GM18858 (cell line): Measurements from ENCODE around the gene SPR.

Source experiments
- ATAC-seq: cut with Tn5 transposase; IDR thresholded peaks from one replicate; pipeline ENCODE4 v1.9.1; 2021; ENCODE audit not compliant: unreplicated experiment

Gene SPR

GRCh38 chr2:72931280-72931910 lies 44.2 kb downstream of the SPR start:
- no peak for ATAC-seq

DNA sequence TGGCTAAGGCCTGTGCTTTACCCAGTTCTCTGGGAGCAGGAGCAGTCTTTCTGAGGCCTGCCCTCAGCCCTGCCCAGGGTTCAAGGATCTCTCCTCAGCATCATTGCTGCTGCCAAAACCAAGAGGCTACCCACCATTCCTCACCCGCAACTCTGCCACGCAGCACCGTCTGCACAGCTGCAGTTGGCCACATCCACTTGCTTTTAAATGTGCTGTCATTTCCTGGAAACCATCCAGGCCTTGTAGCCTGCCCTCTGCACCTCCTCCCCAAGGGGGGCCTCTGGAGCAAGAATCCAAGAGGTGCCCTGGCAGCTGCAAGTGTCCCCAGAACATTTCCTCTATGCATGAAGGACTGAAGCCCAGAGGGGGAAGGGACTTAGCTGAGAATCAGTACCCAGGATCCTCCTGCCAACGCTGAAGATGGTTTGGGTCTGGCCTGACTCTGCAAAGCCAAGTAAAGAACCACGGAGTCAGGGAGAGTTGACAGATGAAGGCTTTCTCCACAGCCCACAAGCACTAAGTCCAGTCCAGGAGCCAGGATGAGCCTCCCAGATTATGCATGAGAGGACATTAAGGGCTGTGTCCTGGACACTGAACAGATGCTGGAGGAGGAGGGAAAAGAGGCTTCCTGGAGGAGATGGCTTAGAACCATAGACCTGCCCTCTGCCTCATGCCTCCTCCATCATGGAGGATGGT lies 45.0 kb downstream of the SPR start:
- ATAC-seq = no peak

DNA sequence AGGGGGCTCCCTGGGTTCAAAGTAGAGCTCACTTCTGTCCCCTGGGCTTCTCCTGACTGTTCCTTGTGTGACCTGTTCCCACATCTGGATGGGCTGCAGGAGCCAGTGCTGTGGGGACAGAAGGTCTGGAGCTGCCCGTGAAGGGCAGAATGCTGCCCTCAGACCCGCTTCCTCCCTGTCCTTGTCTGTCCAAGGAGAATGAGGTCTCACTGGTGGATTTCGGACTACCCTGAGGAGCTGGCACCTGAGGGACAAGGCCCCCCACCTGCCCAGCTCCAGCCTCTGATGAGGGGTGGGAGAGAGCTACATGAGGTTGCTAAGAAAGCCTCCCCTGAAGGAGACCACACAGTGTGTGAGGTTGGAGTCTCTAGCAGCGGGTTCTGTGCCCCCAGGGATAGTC lies 45.6 kb downstream of the SPR start:
- no peak for ATAC-seq

DNA sequence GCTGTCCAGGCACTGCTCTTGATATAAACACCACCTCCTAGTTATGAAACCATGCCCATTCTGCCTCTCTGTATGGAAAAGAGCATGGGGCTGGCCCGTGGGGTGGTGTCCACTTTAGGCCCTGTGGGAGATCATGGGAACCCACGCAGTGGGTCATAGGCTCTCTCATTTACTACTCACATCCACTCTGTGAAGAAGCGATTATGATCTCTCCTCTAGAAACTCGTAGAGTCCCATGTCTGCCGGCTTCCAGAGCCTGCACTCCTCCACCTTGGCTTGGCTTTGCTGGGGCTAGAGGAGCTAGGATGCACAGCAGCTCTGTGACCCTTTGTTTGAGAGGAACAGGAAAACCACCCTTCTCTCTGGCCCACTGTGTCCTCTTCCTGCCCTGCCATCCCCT lies 46.0 kb downstream of the SPR start:
- no peak for ATAC-seq

GRCh38 chr2:72933646-72934151 lies 46.5 kb downstream of the SPR start:
- ATAC-seq = no peak

DNA sequence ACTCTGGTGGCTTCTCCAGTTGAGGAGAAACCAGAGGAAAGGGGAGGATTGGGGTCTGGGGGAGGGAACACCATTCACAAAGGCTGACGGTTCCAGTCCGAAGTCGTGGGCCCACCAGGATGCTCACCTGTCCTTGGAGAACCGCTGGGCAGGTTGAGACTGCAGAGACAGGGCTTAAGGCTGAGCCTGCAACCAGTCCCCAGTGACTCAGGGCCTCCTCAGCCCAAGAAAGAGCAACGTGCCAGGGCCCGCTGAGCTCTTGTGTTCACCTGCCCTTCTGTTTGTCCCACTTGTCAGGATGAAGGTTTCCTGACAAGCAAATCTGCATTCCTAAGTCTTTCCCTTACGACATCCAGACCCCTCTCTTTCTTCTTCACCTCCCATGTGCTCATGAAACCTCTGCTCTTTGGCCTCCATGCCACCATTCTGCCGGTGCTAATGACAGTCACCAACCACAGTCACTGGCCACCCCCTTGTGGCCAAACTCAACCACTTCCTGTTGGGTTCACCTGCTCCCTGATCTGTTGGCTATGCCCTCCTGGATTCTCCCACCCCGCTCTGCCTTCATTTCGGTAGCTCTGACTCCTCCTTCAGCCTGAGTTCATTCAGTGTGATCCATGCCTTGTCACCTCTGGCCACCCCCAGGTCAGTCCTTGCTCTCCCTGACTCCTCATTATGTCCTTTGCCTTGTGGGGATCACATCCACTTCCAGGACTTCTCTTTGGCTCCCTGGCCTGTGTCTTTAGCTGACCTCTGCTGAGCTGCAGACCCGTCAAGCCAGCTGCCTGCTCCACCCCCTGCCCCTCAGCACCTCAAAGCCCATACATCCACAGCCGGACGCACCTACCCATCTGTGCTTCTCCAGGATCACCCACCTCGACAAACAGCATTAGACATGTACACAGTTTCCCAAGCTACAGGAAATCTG lies 47.7 kb downstream of the SPR start:
- ATAC-seq = peak; percentile 71

DNA sequence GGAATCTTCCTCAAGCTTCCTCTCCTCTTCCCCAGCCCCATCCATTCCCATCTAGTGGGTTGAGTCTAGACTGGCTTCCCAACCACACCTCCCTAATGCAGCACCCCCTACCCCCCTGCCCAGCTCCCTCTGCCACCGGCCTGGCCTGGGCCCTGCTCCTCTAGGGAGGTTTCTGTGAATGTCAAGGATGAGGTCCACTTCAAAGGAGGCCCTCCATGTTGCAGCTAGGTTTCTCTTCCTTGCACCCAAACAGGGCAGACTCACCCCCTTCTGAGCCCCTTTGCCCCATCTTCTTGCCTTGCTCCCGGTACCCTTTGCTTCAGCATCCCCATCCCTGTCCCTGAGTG lies 48.4 kb downstream of the SPR start:
- no peak for ATAC-seq

DNA sequence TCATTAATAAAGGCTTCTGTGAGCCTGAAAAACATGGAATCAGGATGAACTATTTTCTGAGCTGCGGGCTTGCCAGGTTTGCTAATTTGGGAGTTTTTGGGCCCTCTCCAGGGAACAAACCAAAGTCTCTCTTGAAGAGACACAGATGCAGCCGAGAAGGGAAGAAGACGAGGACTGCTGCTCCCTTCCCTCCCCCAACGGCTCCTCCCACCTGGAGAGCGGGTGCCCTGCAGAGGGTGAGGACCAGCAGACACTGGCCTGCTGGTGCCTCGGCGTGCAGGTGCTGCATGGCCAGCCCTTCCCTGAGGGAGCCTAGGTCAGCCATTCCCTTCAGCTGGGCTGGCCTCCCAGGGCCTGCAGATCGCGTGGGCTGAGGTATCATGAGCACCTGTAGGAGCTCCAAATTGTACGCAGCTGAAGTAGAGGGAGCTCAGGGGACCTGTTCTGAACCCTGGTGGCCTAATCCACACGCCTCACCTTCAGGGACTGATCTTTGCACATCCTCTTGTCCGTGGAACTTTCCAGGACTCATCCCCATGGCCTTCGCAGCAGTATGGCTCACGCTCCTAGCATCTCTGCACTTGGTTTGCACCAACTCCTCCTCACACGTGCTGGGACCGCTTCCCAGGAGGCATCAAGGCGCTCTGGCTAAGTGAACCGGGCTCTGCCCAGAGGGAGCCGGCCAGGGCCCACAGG lies 49.6 kb downstream of the SPR start:
- no peak for ATAC-seq

GRCh38 chr2:72937356-72937669 lies 50.1 kb downstream of the SPR start:
- no peak for ATAC-seq

GRCh38 chr2:72938455-72938854 lies 51.2 kb downstream of the SPR start:
- ATAC-seq = no peak

DNA sequence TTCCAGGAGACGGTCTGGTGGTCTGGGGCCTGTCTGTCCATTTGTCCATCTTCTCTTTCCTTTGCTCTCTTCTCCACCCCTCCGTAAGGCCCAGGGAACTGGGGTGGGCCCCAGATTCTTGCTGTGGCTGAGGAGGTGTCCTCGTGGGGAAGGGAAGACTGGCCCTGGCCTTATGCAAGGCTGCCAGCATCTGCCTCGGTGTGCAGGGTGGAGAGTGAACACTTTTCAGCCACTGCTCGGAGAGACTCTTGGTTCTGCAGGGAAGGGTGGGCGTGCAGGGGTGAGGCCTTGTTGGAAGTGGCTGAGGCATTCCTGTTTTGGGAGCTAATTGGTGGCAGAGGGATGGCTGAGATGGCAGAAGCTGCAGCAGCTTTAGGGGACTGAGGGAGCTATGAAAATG lies 53.2 kb downstream of the SPR start:
- ATAC-seq = no peak

DNA sequence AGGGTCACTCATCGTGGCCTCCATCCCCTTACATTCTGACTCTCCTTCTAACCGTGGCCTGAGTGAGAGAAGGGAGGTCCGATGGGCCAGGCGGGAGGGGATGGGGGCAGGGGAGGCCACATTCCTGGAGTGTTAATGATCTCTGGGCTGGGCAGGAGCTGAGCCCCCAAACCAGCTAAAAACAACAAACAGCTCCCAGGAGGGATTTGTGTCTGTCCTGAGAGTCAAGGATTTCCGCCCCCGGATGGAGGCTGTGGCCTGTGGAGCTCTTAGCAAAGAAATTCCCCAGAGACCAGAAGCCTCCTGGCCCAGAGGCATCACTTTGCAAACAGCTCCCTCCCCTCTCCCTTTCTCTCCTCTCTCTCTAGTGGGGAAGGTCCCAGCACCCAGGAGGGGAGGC lies 53.6 kb downstream of the SPR start:
- ATAC-seq = no peak
